NCI-H1092 (cell line): ENCODE results near the gene STAC.
"Not testable (repeated sequence)": the region's sequence is repeated elsewhere in the genome, so short reads cannot be mapped to it uniquely, and the experiment has no call there.

Source experiments
- DNase-seq: peaks from one replicate; lab custom pipeline; 2025; lab: John Stamatoyannopoulos, UW

Gene STAC

GRCh38 chr3:36480911-36481648 is 100.8 kb downstream of the STAC start:
- no peak for DNase-seq

- DNase-seq = no peak
Measured at GRCh38 chr3:36482256-36482655, 102.0 kb downstream of the STAC start.

- DNase-seq = no peak
Measured at GRCh38 chr3:36482880-36483279, 102.6 kb downstream of the STAC start.

DNA sequence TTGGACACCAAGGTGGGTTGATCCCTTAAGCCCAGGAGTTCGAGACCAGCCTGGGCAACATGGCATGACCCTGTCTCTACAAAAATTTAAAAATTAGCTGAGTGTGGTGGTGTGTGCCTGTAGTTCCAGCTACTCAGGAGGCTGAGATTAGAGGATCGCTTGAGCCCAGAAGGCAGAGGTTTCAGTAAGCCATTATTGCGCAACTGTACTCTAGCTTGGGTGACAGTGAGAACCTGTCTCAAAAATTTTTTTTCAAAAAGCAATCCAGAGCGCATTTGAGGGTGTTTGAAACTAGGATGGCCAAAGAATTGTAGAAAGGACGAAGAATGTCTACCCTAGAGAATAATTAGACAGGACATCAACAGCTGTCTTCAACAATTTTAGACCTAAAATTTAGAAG is 103.4 kb downstream of the STAC start:
- no peak for DNase-seq

DNA sequence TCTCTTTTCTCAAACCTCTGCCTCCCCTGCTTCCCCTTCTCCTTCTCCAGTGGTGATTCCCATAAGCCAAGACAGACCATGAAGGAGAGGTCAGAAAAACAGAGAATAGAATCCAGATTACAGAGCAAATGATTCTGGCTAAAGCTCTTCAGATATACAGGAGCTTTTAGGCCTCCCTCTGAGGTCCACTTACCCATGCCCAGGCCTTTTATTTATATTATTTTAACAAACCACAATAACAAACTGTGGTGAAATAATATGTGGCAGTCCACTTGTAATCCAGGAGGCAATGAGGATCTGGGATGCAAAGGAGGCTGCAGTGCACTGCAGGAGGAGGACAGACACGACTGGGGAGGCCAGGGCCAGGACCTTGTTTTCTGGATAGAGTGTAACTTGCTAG is 104.1 kb downstream of the STAC start:
- no peak for DNase-seq

GRCh38 chr3:36486009-36486795 is 105.9 kb downstream of the STAC start:
- no peak for DNase-seq

DNA sequence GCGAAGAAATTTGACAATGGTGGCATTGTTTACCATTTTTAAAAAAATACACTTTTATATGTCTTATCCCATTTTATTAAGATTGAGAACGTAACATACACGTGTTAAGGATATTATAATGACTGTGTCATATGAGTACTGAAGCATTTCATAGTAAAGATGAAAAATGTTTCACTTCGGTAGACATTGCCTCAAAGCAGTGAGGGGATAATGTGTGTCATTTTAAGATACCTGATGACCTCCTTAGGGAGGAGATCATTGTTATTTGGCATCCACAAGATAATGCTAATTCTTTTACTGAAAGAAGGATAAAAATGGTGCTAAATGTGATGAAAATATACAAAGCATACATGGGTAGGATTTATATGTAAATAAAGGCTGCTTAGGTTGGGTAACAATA is 107.3 kb downstream of the STAC start:
- no peak for DNase-seq

- no peak for DNase-seq
Measured at GRCh38 chr3:36488077-36488789, 107.9 kb downstream of the STAC start.

DNA sequence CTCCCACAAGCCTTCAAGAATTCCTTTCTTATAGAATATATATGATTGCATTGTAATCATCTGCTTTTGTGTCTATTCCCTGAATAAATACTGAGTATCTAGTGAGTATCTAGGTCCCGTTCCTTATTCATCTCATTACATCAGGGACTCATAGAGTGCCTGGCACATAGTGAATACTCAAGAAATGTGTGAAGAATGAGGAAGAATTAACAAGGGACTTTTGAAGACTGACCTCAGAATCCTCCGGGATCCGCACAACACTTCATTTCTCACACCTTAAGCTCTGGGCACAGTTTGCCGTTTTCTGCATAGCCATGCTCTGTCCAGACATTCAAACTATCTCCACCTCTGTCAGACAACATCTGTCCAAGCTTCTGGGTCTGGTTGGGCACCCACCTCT is 108.8 kb downstream of the STAC start:
- DNase-seq = no peak

GRCh38 chr3:36489679-36490425 is 109.5 kb downstream of the STAC start:
- DNase-seq = no peak

- no peak for DNase-seq
Measured at GRCh38 chr3:36493051-36493450, 112.7 kb downstream of the STAC start.

DNA sequence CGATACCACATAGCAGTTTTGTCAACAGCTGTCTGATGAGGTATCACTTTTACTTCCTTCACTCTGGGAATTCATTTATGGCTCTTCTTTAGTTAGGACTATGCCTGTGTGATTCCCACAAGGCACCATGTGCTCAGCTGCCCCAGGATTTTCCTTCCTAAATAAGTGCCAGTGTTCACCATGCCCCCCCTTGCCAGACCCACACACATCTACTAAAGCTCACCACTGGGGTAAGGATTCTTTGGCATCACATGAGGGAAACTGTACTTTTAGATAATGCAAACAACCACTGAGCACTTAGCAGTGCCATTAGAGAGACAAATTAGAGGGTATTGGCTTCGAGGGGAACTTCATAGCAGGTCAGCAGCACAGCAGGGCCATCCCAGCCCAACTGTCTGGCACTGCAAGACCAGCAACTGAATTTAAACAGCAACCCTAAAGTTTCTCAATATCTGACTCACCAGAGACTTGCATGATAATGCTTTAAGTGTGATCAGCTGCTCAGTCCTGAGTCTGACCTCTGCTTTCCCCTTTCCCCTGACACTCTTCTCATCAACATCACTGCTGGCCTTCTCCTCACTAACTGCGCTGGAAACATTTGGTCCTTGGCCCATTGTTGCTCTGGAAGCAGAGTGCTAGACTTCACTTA is 114.3 kb downstream of the STAC start:
- DNase-seq = no peak

GRCh38 chr3:36496684-36497633 is 116.7 kb downstream of the STAC start:
- no peak for DNase-seq

- not testable (repeated sequence) for DNase-seq
Measured at GRCh38 chr3:36500053-36500452, 119.7 kb downstream of the STAC start.

- no peak for DNase-seq
Measured at GRCh38 chr3:36501616-36502015, 121.3 kb downstream of the STAC start.

DNA sequence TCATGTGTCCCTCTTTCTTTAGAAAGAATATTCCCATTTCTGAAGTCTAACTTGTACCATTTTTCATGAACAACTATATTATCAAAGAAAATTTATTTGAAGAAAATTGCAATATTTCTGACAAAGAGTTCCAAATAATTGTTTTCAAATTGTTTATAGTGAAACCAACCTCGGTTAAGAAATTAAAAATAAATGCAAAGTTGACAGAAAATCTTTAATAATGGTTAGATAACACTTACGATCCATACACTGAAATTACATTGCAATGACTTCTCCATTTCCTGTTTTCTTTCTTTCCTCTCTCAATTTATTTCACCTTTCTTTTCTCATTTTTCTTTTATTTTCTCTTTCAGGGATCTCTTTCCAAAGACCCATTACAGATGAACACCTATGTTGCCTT is 125.1 kb downstream of the STAC start:
- DNase-seq = no peak

GRCh38 chr3:36511791-36512486 is 131.6 kb downstream of the STAC start:
- no peak for DNase-seq

DNA sequence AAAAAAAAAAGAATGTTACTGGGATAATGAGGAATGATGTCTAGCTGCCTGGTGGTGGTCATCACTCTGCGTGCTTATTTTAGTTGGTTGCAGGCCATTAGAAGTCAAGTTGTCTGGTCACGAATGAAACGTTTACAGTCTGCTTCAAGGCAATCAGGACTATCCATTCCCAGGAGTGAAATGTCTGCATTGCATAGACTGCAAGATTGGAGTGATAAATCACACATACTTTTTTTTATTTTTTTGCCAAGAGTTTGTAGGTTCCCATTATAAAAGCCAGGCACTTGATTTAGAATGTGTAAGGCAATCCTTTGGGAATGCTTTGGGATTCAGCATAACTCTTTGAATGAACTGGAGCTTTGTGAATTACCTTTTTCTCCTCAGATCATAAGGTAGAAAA is 132.3 kb downstream of the STAC start:
- no peak for DNase-seq

DNA sequence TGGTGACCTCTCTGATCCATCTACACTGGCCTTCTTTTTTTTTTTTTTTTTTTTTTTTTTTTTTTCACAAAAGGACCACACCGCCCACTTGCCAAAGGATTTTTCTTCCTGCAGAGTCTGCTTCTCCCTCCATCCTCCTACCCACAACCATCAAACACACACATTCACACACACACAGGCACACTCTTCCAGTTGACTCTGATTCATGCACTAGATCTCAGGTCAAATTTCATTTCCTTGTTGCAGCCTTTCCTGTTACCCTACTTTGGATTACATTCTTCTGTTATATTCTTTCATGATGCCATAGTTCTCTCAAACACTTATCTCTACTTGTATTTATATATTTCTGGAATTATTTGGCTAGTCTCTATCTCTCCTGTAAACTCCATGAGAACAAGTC is 133.9 kb downstream of the STAC start:
- no peak for DNase-seq

DNA sequence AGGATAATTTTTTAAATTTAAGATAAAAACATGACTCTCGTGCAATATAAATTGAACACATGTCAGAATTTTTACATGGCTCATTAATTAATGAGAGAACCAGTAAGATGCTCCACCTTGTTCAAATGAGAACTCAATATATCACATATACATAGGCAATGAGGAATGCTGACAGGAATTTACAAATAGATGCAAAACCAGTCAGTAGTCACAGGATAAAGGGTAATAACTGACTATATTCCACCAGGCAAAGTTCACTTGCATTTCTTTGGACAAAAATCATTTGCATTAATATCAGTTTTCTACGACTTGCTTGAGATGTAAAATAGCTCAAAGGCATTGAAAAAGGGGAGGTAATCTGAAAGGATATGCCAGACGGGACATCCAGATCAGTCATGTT is 139.4 kb downstream of the STAC start:
- DNase-seq = no peak
